K562 (cell line): Measurements from ENCODE around the gene RBMXL2. TPM values are rescaled to one million over a fixed set of nuclear protein-coding genes. Genes with fewer than 3 reads are reported as not detected.

Source experiments
- BRF2 ChIP-seq: IDR thresholded peaks from 3 replicates; pipeline ENCODE4 v1.6.1; 2011; ENCODE audit warnings: borderline replicate concordance, mild to moderate bottlenecking; ENCODE audit not compliant: insufficient read length, insufficient read depth
- CTCF ChIP-seq, 3 experiments: IDR thresholded peaks in 2 of 3; conservative IDR thresholded peaks in 1 of 3; 2 replicates each; pipeline ENCODE4 v1.5.1; 2011 to 2012; ENCODE audit warnings: low read length in 3 of 3, mild to moderate bottlenecking in 3 of 3, control low read depth in 2 of 3, improper control_type of control experiment in 1 of 3, inconsistent platforms in 1 of 3, low read depth in 1 of 3, mixed read lengths in 1 of 3, moderate library complexity in 1 of 3; ENCODE audit not compliant: insufficient read depth in 2 of 3
- DEAF1 ChIP-seq: fragments of 450-650 bp; formaldehyde crosslinking; IDR thresholded peaks from 2 replicates; pipeline ENCODE4 v1.4.0; 2020; ENCODE audit warnings: mild to moderate bottlenecking, moderate library complexity
- NBN ChIP-seq: fragments of 450-650 bp; IDR thresholded peaks from 2 replicates; pipeline ENCODE4 v1.6.1; 2016; ENCODE audit warnings: low read depth, mild to moderate bottlenecking
- RAD21 ChIP-seq, 2 experiments: fragments of 250-450 bp in 1 of 2; fragments of 450-650 bp in 1 of 2; sonication (Bioruptor Pico) in 1 of 2; formaldehyde crosslinking in 1 of 2; IDR thresholded peaks in 1 of 2; conservative IDR thresholded peaks in 1 of 2; 2 replicates each; pipeline versions ENCODE4 v1.4.0 to v1.8.0; 2020 to 2022; ENCODE audit warnings: mild to moderate bottlenecking in 2 of 2, moderate library complexity in 1 of 2
- REST ChIP-seq, 2 experiments: fragments of 450-650 bp; formaldehyde crosslinking in 1 of 2; IDR thresholded peaks; 2 replicates each; pipeline versions ENCODE4 v1.4.0 to v1.6.1; 2014 to 2020; ENCODE audit warnings: mild to moderate bottlenecking in 2 of 2, borderline replicate concordance in 1 of 2, low read depth in 1 of 2
- SMC3 ChIP-seq: conservative IDR thresholded peaks from 2 replicates; pipeline ENCODE4 v1.6.1; 2011; ENCODE audit warnings: low read depth, low read length, improper control_type of control experiment; ENCODE audit not compliant: insufficient read depth
- TAF9B ChIP-seq: fragments of 450-650 bp; IDR thresholded peaks from 2 replicates; pipeline ENCODE4 v1.6.1; 2018; ENCODE audit warnings: mild to moderate bottlenecking; ENCODE audit not compliant: partially characterized antibody
- USF2 ChIP-seq: sonication (generic); formaldehyde crosslinking; IDR thresholded peaks from 2 replicates; pipeline ENCODE4 v1.5.0; 2020; ENCODE audit warnings: missing genetic modification reagents
- ZNF830 ChIP-seq: fragments of 250-450 bp; sonication (Bioruptor Pico); IDR thresholded peaks from 2 replicates; pipeline ENCODE4 v1.5.0; 2021; ENCODE audit warnings: mild to moderate bottlenecking
- polyA plus RNA-seq, 8 experiments: library from polyadenylated mRNA; depleted of rRNA in 4 of 8; stranded (reverse) in 5 of 8; unstranded in 3 of 8; fragments of >200 nt; fragmentation: Nextera tagmentation in 2 of 8; fragmentation: Illumina TruSeq in 1 of 8; extraction: Ambion mirVana in 2 of 8; extraction: Trizol in 1 of 8; gene quantifications; 2 replicates each; pipeline versions ENCODE4 v1.2.1 to v1.2.3, GENCODE V29; 2011 to 2014; ENCODE audit warnings: inconsistent platforms in 1 of 8, missing spikeins in 1 of 8
- total RNA-seq, 7 experiments: library from RNA; depleted of rRNA in 6 of 7; stranded (reverse); fragments of >200 nt in 6 of 7; fragmentation: Illumina TruSeq in 2 of 7; extraction: Trizol in 2 of 7; gene quantifications; 2 replicates each; pipeline versions ENCODE4 v1.2.1 to v1.2.3, GENCODE V29; 2011 to 2021; ENCODE audit warnings: low replicate concordance in 1 of 7

Gene RBMXL2
- total and polyA plus RNA-seq, 9 of the 15 experiments (the other 6 are each of a cell fraction or from before 2014, with no cell fraction given): 0.07 to 0.45 (median 0.21) TPM; not detected in 3

GRCh38 chr11:7098235-7098832, 9.5 kb downstream of the RBMXL2 start (continued):
- TF ChIP-seq REST (IDR thresholded peaks at IDR 0.05; ENCODE audit: borderline replicate concordance) (peak; percentile 72), REST (CRISPR knock-in tag; IDR thresholded peaks at IDR 0.05; ENCODE audit: low read depth) (no peak), BRF2 (no peak), TAF9B (no peak), CTCF (IDR thresholded peaks at IDR 0.05 in 2 of 3, conservative IDR thresholded peaks at IDR 0.05 in 1 of 3; ENCODE audit: insufficient read depth in 2 of 3, low read depth in 1 of 3, low read length in 3 of 3) (peak; percentile 63 to 87 (median 65); a peak in 5 of 6 replicates), SMC3 (peak; percentile 61; the same call in 1 of the 2 replicates), NBN (no peak), USF2 (CRISPR knock-in tag) (no peak), RAD21 (CRISPR knock-in tag; conservative IDR thresholded peaks at IDR 0.05 in 1 of 2, IDR thresholded peaks at IDR 0.05 in 1 of 2) (peak; percentile 91), DEAF1 (CRISPR knock-in tag) (peak; percentile 79), ZNF830 (no peak)
